B cell (primary cell): ENCODE data around the gene CEP78. TPM values are rescaled to one million over a fixed set of nuclear protein-coding genes. Genes with fewer than 3 reads are reported as not detected.

Experiments used
- ATAC-seq: fragments of 200-7000 bp; cut with Tn5 transposase; one replicate; pipeline ENCODE4 v1.10.0; 2021; ENCODE audit warnings: low read depth, mild to moderate bottlenecking, moderate number of reproducible peaks, moderate library complexity
- CTCF ChIA-PET: fragments of 350-600 bp; sonication (Branson Sonifier 250); formaldehyde crosslinking; loops from one replicate; lab custom pipeline; 2021; ENCODE audit warnings: antibody characterized with exemption, inconsistent platforms; lab: Charles Lee
- POLR2A ChIA-PET: fragments of 350-600 bp; sonication (Branson Sonifier 250); formaldehyde crosslinking; loops from one replicate; lab custom pipeline; 2021; ENCODE audit warnings: antibody characterized with exemption; lab: Charles Lee
- DNase-seq: peaks from one replicate; pipeline ENCODE4 v3.0.0; 2013
- H2AFZ ChIP-seq: 2 replicates; pipeline ENCODE4 v1.6.1; 2012; ENCODE audit warnings: mild to moderate bottlenecking, low read depth, low read length; ENCODE audit not compliant: insufficient read depth, poor library complexity, severe bottlenecking
- H3K27ac ChIP-seq, 2 donors: 1 replicate in 1 of 2; 2 replicates in 1 of 2; pipeline ENCODE4 v1.5.1; 2012 to 2013; ENCODE audit warnings: low read length in 2 of 2, mild to moderate bottlenecking in 2 of 2, moderate library complexity in 1 of 2
- H3K27me3 ChIP-seq, 4 experiments: fragments of 200-600 bp in 1 of 4; sonication (generic) in 1 of 4; replicated peaks in 1 of 4; 1 replicate in 2 of 4; 2 replicates in 2 of 4; pipeline versions ENCODE4 v1.6.1 to v1.7.0; 2013 to 2016; ENCODE audit warnings: low read length in 3 of 4, mild to moderate bottlenecking in 2 of 4, mixed read lengths in 1 of 4, moderate library complexity in 1 of 4; ENCODE audit not compliant: insufficient read depth in 4 of 4, control insufficient read depth in 3 of 4; ENCODE audit errors: control extremely low read depth in 1 of 4
- H3K36me3 ChIP-seq, 2 experiments: replicated peaks in 1 of 2; 1 replicate in 1 of 2; 2 replicates in 1 of 2; pipeline versions ENCODE4 v1.6.1 to v1.7.1; 2013; ENCODE audit warnings: low read length in 1 of 2; ENCODE audit not compliant: insufficient read depth in 2 of 2, control insufficient read depth in 1 of 2; ENCODE audit errors: control extremely low read depth in 1 of 2, extremely low read depth in 1 of 2
- H3K4me1 ChIP-seq, 2 donors: fragments of 200-600 bp in 1 of 2; sonication (generic) in 1 of 2; 1 replicate in 1 of 2; 2 replicates in 1 of 2; pipeline versions ENCODE4 v1.5.1 to v1.6.1; 2013 to 2017; ENCODE audit warnings: low read length in 2 of 2; ENCODE audit not compliant: control insufficient read depth in 2 of 2, insufficient read depth in 2 of 2
- H3K4me2 ChIP-seq: replicated peaks from 2 replicates; pipeline ENCODE3; 2012; ENCODE audit warnings: mild to moderate bottlenecking, low read depth, low read length; ENCODE audit not compliant: poor library complexity, severe bottlenecking
- H3K4me3 ChIP-seq, 5 experiments: fragments of 200-600 bp in 1 of 5; sonication (generic) in 1 of 5; 1 replicate in 3 of 5; 2 replicates in 2 of 5; pipeline versions ENCODE4 v1.5.1 to v1.7.0; 2011 to 2016; ENCODE audit warnings: low read length in 4 of 5, mild to moderate bottlenecking in 4 of 5, low read depth in 2 of 5, control low read depth in 1 of 5, moderate library complexity in 1 of 5; ENCODE audit not compliant: insufficient read depth in 1 of 5; ENCODE audit errors: control extremely low read depth in 1 of 5, extremely low read depth in 1 of 5
- H3K79me2 ChIP-seq: fragments of 200-600 bp; sonication (generic); one replicate; pipeline ENCODE4 v1.6.0; 2016; ENCODE audit warnings: low read length; ENCODE audit not compliant: control insufficient read depth, insufficient read depth
- H3K9ac ChIP-seq: fragments of 200-600 bp; sonication (generic); 2 replicates; pipeline ENCODE4 v1.6.1; 2017; ENCODE audit warnings: mild to moderate bottlenecking, low read length, moderate library complexity
- H3K9me3 ChIP-seq, 3 donors: one replicate each; pipeline versions ENCODE4 v1.6.1 to v1.7.1; 2013; ENCODE audit warnings: low read length in 2 of 3; ENCODE audit not compliant: control insufficient read depth in 2 of 3, insufficient read depth in 1 of 3; ENCODE audit errors: control extremely low read depth in 1 of 3
- H4K20me1 ChIP-seq: 2 replicates; pipeline ENCODE4 v1.6.0; 2012; ENCODE audit warnings: mild to moderate bottlenecking, low read length; ENCODE audit not compliant: insufficient read depth, control insufficient read depth, poor library complexity, severe bottlenecking
- H3K27ac Mint-ChIP-seq: one replicate; pipeline ENCODE4 v1.8.0; 2021; ENCODE audit warnings: mixed read lengths
- H3K27me3 Mint-ChIP-seq: one replicate; pipeline ENCODE4 v1.8.0; 2021; ENCODE audit warnings: mixed read lengths
- H3K4me1 Mint-ChIP-seq: one replicate; pipeline ENCODE4 v1.8.0; 2021; ENCODE audit warnings: mixed read lengths
- H3K4me3 Mint-ChIP-seq: one replicate; pipeline ENCODE4 v1.8.0; 2021; ENCODE audit warnings: mixed read lengths
- H3K9me3 Mint-ChIP-seq: one replicate; pipeline ENCODE4 v1.8.0; 2022; ENCODE audit warnings: mixed read lengths; ENCODE audit not compliant: insufficient read depth
- CTCF ChIP-seq: fragments of 200-600 bp; IDR thresholded peaks from one replicate; pipeline ENCODE4 v1.8.0; 2022; ENCODE audit warnings: antibody characterized with exemption, mild to moderate bottlenecking
- EZH2 ChIP-seq: IDR thresholded peaks from 2 replicates; pipeline ENCODE4 v1.6.1; 2012; ENCODE audit warnings: borderline replicate concordance, low read depth, mild to moderate bottlenecking, moderate library complexity, low read length; ENCODE audit not compliant: insufficient read depth, poor library complexity, severe bottlenecking
- WGBS: methylation state at CpG from one replicate; pipeline ENCODE4 v1.1.5; 2013; ENCODE audit warnings: missing lambda C conversion rate; ENCODE audit not compliant: insufficient coverage; 5-methylcytosine and 5-hydroxymethylcytosine counted together
- intact Hi-C: fragments of 100-400 bp; cut with micrococcal nuclease; formaldehyde crosslinking; loops from one replicate; pipeline ENCODE4 v1.10.0; 2022
- polyA plus RNA-seq: library from polyadenylated mRNA; depleted of rRNA; stranded (reverse); fragments of >200 nt; gene quantifications from 2 replicates; pipeline ENCODE4 v1.2.3, GENCODE V29; 2012
- total RNA-seq, 2 donors: library from RNA; stranded (reverse); fragments of 120-200 nt in 1 of 2; gene quantifications; 1 replicate in 1 of 2; 2 replicates in 1 of 2; pipeline versions ENCODE4 v1.2.3 to v1.2.4, GENCODE V29; 2013 to 2022

CEP78 gene
- total and polyA plus RNA-seq, 2 donors (not counting 1 experiment from before 2014, with no cell fraction given), result 7.2 to 28.8 TPM

- H3K9me3 Mint-ChIP-seq, result no peaks in the 10 kb centered on the region
- Histone ChIP-seq H3K27ac (no peak overlapping the region), H3K36me3 (peaks cover 6 to 7% of the 10 kb centered on the region in 2 experiments), H3K4me2 (no peak overlapping the region), H3K9ac (no peak overlapping the region), H2AFZ (no peak overlapping the region), H3K9me3 (no peaks in the 10 kb centered on the region), H3K4me1 (no peaks in the 10 kb centered on the region), H3K27me3 (no peaks in the 10 kb centered on the region), H3K4me3 (no peak overlapping the region), H4K20me1 (no peaks in the 10 kb centered on the region), H3K79me2 (no peaks in the 10 kb centered on the region)
- H3K27me3 Mint-ChIP-seq, result no peaks in the 10 kb centered on the region
- CTCF ChIA-PET, result interaction anchor here (0.6 kb wide), 1 partner anchor 103 kb away, joined by 3 read pairs; no protein-coding TSS in a partner anchor
- no peaks in the 10 kb centered on the region for H3K4me1 Mint-ChIP-seq
- intact Hi-C loops, result no loop called here
- no peak for DNase-seq
- H3K27ac Mint-ChIP-seq, result no peak overlapping the region
- ATAC-seq, result no peak
- TF ChIP-seq CTCF (no peak), EZH2 (no peak)
- no peak overlapping the region for H3K4me3 Mint-ChIP-seq
- POLR2A ChIA-PET, result no interaction called here
Observed at GRCh38 chr9:78272307-78272706, 36.4 kb downstream of the CEP78 start.

- Histone ChIP-seq H3K4me2 (no peak overlapping the region), H3K9me3 (no peaks in the 10 kb centered on the region), H3K27ac (no peak overlapping the region), H3K4me3 (no peak overlapping the region), H2AFZ (no peak overlapping the region), H3K79me2 (no peaks in the 10 kb centered on the region), H4K20me1 (no peaks in the 10 kb centered on the region), H3K36me3 (peaks cover 0 to 3% of the 10 kb centered on the region in 2 experiments), H3K4me1 (no peaks in the 10 kb centered on the region), H3K27me3 (no peaks in the 10 kb centered on the region), H3K9ac (no peak overlapping the region)
- TF ChIP-seq EZH2 (no peak), CTCF (no peak)
- H3K27ac Mint-ChIP-seq, result no peak overlapping the region
- no peaks in the 10 kb centered on the region for H3K4me1 Mint-ChIP-seq
- ChIA-PET POLR2A (no interaction called here), CTCF (no interaction called here)
- WGBS, result 100% methylated on average over 2 of the region's 3 CpGs
- H3K27me3 Mint-ChIP-seq, result no peaks in the 10 kb centered on the region
- no peak overlapping the region for H3K4me3 Mint-ChIP-seq
- no peak for DNase-seq
- no peak for ATAC-seq
- intact Hi-C loops, result no loop called here
- no peaks in the 10 kb centered on the region for H3K9me3 Mint-ChIP-seq
Observed at GRCh38 chr9:78273761-78274160, 37.9 kb downstream of the CEP78 start.
